H1 (cell line): ENCODE data around the gene RAB4B.
"Not testable (repeated sequence)": the region's sequence is repeated elsewhere in the genome, so short reads cannot be mapped to it uniquely, and the experiment has no call there.

Experiments
- CREB1 ChIP-seq: IDR thresholded peaks from 2 replicates; pipeline ENCODE4 v1.6.1; 2012; ENCODE audit warnings: inconsistent platforms
- POLR2AphosphoS5 ChIP-seq: IDR thresholded peaks from 2 replicates; pipeline ENCODE4 v1.6.1; 2011; ENCODE audit warnings: low read depth, low read length
- TBP ChIP-seq: IDR thresholded peaks from 2 replicates; pipeline ENCODE4 v1.6.1; 2011; ENCODE audit warnings: low read depth, low read length, improper control_type of control experiment

DNA sequence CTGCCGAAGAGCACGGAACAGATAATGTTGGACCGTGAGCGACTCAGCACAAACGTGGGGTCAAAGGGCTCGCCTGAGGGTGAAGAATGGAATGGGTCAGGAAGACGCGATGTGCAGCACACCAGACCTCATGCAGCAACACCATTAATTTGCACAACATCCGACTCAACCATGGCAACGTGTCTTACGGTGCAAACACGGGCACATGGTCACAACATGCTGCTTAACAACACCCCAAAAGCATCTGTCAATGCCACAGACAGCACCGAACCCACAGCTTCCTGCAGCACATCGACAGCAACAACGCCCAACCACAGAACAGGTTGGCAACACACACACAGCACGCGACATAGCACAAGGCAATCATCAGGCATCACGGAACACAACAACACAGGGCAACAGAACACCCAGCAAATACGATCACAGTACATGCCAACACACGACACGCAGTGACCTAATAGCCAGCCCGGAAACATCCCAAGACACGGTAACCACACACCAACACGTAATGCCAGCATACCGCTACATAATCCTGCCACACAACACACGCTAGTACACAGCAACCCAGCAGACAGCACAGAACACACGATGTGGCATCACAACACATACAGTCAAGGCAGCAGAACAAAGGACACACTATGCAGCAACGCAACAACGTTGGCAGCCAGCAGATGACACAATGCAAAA, 48.8 kb downstream of the RAB4B start:
- TF ChIP-seq TBP, CREB1, POLR2AphosphoS5: not testable (repeated sequence)
